Thoracic aorta (tissue), 2 donors: ENCODE data around the gene BSCL2. TPM values are rescaled to one million over a fixed set of nuclear protein-coding genes. Genes with fewer than 3 reads are reported as not detected.
A peak's percentile ranks its signal among the peaks of the same experiment; 100 is the strongest.

Experiments used
- ATAC-seq: fragments of 150-250 bp; one replicate; pipeline ENCODE4 v1.8.0; 2017; ENCODE audit warnings: low read depth; ENCODE audit not compliant: insufficient number of reproducible peaks, low FRiP score
- DNase-seq: peaks from one replicate; pipeline ENCODE4 v3.0.0-alpha.2; 2020; ENCODE audit warnings: low spot score
- H3K27ac ChIP-seq, 2 donors: fragments of 200-600 bp; sonication (generic); 1 replicate in 1 of 2; 2 replicates in 1 of 2; pipeline ENCODE4 v1.5.1; 2016; ENCODE audit warnings: mild to moderate bottlenecking in 2 of 2, moderate library complexity in 2 of 2
- H3K27me3 ChIP-seq: fragments of 200-600 bp; sonication (generic); replicated peaks from 2 replicates; pipeline ENCODE4 v1.6.0; 2016; ENCODE audit warnings: mild to moderate bottlenecking; ENCODE audit not compliant: insufficient read depth
- H3K36me3 ChIP-seq: fragments of 200-600 bp; sonication (generic); one replicate; pipeline ENCODE4 v1.5.1; 2016
- H3K4me1 ChIP-seq, 2 donors: fragments of 200-600 bp; sonication (generic); 1 replicate in 1 of 2; 2 replicates in 1 of 2; pipeline versions ENCODE4 v1.5.1 to v1.6.0; 2016; ENCODE audit warnings: low read depth in 2 of 2, mild to moderate bottlenecking in 1 of 2; ENCODE audit not compliant: control insufficient read depth in 1 of 2
- H3K4me3 ChIP-seq: fragments of 200-600 bp; sonication (generic); 2 replicates; pipeline ENCODE4 v1.5.1; 2016; ENCODE audit warnings: mild to moderate bottlenecking
- H3K9me3 ChIP-seq: fragments of 200-600 bp; sonication (generic); 2 replicates; pipeline ENCODE4 v1.5.1; 2016
- total RNA-seq, 2 donors: library from RNA; depleted of rRNA; stranded (reverse); fragments of >200 nt; gene quantifications; one replicate each; pipeline versions ENCODE4 v1.1.0 to v1.2.3, GENCODE V29; 2016
- TF ChIP-seq, protein P1 (sequence below): fragments of 200-600 bp; sonication (generic); IDR thresholded peaks from one replicate; pipeline ENCODE4 v1.5.1; 2019; ENCODE audit warnings: antibody characterized with exemption

BSCL2 gene
- total RNA-seq, 2 donors from 2014 or later: 14.0 to 50.9 TPM

GRCh38 chr11:62669420-62670161 lies 37.6 kb downstream of the BSCL2 start:
- H3K36me3 ChIP-seq: peaks cover 6% of the 10 kb centered on the region
- H3K27ac ChIP-seq: no peak overlapping the region
- no peak overlapping the region for H3K4me3 ChIP-seq
- no peaks in the 10 kb centered on the region for H3K27me3 ChIP-seq
- H3K4me1 ChIP-seq: peaks cover 34 to 48% of the 10 kb centered on the region in 2 donors
- DNase-seq (no peak), ATAC-seq (no peak)
- no peaks in the 10 kb centered on the region for H3K9me3 ChIP-seq
- TF ChIP-seq, protein P1, sequence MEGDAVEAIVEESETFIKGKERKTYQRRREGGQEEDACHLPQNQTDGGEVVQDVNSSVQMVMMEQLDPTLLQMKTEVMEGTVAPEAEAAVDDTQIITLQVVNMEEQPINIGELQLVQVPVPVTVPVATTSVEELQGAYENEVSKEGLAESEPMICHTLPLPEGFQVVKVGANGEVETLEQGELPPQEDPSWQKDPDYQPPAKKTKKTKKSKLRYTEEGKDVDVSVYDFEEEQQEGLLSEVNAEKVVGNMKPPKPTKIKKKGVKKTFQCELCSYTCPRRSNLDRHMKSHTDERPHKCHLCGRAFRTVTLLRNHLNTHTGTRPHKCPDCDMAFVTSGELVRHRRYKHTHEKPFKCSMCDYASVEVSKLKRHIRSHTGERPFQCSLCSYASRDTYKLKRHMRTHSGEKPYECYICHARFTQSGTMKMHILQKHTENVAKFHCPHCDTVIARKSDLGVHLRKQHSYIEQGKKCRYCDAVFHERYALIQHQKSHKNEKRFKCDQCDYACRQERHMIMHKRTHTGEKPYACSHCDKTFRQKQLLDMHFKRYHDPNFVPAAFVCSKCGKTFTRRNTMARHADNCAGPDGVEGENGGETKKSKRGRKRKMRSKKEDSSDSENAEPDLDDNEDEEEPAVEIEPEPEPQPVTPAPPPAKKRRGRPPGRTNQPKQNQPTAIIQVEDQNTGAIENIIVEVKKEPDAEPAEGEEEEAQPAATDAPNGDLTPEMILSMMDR: no peak

DNA sequence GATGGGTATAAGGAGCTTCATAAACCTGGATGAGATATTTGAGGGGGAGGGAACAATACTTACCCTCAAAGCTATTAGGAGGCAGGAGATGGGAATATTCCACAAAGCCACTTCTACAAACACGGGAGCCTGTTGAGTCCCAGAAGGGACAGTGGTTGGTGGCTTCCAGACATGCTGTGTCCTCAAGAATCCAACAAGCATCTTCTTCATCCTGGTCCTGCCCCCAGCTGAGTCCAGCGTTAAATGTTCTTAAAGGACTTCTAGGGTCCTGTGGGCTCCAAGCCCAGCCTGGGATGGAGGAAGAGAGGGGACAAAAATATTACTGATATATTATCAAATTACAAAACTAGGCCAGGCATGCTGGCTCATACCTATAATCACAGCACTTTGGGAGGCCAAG lies 39.8 kb downstream of the BSCL2 start:
- no peak overlapping the region for H3K4me3 ChIP-seq
- peaks cover 6% of the 10 kb centered on the region for H3K36me3 ChIP-seq
- TF ChIP-seq, protein P1: no peak
- ATAC-seq (no peak), DNase-seq (no peak)
- no peak overlapping the region for H3K27ac ChIP-seq
- H3K27me3 ChIP-seq: no peaks in the 10 kb centered on the region
- no peaks in the 10 kb centered on the region for H3K9me3 ChIP-seq
- peaks cover 31 to 45% of the 10 kb centered on the region in 2 donors for H3K4me1 ChIP-seq

- no peaks in the 10 kb centered on the region for H3K27me3 ChIP-seq
- peak overlapping the region; percentile 86 to 90 for H3K27ac ChIP-seq
- H3K4me3 ChIP-seq: peak overlapping the region; percentile 72
- ATAC-seq: no peak
- TF ChIP-seq, protein P1: no peak
- H3K4me1 ChIP-seq: peaks cover 30 to 45% of the 10 kb centered on the region in 2 donors
- H3K9me3 ChIP-seq: no peaks in the 10 kb centered on the region
- H3K36me3 ChIP-seq: peaks cover 9% of the 10 kb centered on the region
- DNase-seq: no peak
Measured at GRCh38 chr11:62666259-62666926, 40.8 kb downstream of the BSCL2 start.

GRCh38 chr11:62665599-62666258 lies 41.5 kb downstream of the BSCL2 start:
- TF ChIP-seq, protein P1: no peak
- Histone ChIP-seq H3K4me1 (peaks cover 27 to 41% of the 10 kb centered on the region in 2 donors), H3K9me3 (no peaks in the 10 kb centered on the region), H3K36me3 (peaks cover 9% of the 10 kb centered on the region), H3K27ac (peak overlapping the region; percentile 86 to 90), H3K27me3 (no peaks in the 10 kb centered on the region), H3K4me3 (peak overlapping the region; percentile 72)
- peak; percentile 28 for ATAC-seq
- no peak for DNase-seq

DNA sequence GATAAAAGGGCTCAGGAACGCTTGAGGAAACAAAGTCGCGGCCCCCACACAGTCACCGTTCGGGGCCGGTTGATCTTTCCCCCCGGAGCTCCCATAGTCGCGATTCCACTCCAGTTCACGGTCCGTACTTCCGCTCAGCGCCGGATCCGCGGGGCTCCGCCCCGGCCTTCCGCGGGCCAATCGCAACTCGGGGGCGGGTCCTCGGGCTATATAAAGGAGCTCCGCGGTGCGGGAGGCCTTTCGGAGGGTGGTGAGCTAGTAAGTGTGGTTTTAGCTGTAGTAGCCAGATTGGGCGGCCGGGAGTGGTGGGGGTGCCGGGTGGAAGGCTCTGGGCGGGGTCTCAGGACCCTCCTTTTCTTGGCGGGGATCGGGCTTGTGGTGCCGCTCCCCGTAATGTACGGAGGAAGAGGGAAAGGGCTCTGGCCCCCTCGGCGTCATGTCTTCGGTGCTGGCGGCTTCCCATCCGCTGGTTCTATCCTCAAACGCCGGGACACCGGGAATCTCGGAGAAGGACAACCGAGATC lies 42.1 kb downstream of the BSCL2 start, which contains the start of the genes C11orf98 and CSKMT:
Gene C11orf98, minus strand, starts transcription at position 136 of the 524 bp plus-strand sequence. Its CDS starts 41 bp downstream, at position 95.
Gene CSKMT, plus strand, starts transcription at position 238 of the 524 bp plus-strand sequence. CDS start 568 bp downstream, outside the sequence.
- Histone ChIP-seq H3K4me1 (peaks cover 21 to 36% of the 10 kb centered on the region in 2 donors), H3K27me3 (no peaks in the 10 kb centered on the region), H3K36me3 (peaks cover 9% of the 10 kb centered on the region), H3K4me3 (peak within 1 kb of the TSS; percentile 72), H3K9me3 (no peaks in the 10 kb centered on the region), H3K27ac (peak within 1 kb of the TSS; percentile 86 to 90)
- TF ChIP-seq, protein P1: no peak
- DNase-seq (peak; percentile 77), ATAC-seq (peak; percentile 81)
